Measurements from ENCODE around the gene ZNF98.

The ZNF98 gene

DNA sequence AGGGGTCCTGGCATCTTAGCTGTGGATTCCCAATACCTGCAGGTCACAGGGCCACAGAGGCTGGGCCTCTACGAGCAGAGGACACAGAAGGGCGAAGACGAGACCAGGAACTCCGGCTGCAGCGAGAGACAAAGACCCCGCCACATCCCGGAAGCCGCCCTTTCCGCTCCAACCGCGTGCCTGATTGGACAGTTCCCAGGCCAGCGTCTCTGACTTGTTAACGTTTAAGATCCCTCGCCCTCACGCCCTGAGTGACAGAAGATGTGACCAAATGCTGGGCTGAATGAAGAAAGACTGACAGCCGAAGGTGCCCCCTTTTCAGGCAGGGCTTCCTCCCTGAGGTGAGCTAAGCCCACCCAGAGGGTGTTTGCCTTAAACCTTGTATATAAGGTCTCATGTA is at the start of gene ZNF98:
Gene ZNF98, minus strand, starts transcription at position 136 of the 400 bp plus-strand sequence. Its CDS starts 122 bp downstream, at position 14.
- DNase-seq = no peak

GRCh38 chr19:22446605-22447004 is 24.5 kb upstream of the ZNF98 start:
- DNase-seq = no peak

DNA sequence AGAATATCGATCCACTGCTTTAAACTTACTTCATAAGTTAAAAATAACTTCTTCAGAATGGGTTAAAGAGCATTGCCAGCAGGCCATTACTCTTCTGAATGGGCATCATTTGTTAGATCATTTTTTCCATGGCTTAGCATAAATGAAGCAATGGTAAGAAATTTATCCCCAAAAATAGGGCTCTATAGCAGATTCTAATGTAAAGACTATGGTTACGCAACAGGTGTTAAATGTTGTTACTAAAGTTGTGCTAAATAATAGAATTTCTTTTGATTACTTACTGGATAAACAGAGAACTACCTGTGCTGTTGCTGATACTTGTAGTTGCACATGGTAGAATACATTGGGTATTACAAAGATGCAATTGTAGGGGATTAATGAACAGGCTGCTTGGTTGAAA is 15.9 kb upstream of the ZNF98 start:
- no peak for DNase-seq

- DNase-seq = no peak
Measured at GRCh38 chr19:22427960-22428913, 6.1 kb upstream of the ZNF98 start.

GRCh38 chr19:22427547-22427946 is 5.4 kb upstream of the ZNF98 start:
- DNase-seq = no peak

DNA sequence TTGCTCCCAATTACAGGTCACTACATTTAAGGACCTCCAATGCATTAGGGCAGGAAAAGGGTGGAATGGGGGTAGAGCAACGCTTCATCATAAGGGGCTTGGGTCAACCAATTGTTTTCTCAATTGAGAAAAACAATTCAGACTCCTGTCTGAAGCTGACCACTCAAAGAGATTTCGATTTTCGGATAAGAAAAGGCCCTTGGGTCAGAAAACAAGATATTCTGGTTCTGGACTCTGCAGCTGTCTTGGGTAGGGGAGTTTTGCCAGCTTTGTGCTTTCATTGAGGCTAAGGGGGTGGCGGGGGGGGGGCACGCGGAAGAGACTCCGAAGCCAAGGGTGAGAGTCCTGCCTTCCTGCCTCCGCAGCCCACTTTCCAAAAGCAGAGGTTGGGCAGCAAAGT is 4.8 kb upstream of the ZNF98 start:
- DNase-seq = no peak

- DNase-seq = no peak
Measured at GRCh38 chr19:22421797-22422196, 349 bp downstream of the ZNF98 start.

DNA sequence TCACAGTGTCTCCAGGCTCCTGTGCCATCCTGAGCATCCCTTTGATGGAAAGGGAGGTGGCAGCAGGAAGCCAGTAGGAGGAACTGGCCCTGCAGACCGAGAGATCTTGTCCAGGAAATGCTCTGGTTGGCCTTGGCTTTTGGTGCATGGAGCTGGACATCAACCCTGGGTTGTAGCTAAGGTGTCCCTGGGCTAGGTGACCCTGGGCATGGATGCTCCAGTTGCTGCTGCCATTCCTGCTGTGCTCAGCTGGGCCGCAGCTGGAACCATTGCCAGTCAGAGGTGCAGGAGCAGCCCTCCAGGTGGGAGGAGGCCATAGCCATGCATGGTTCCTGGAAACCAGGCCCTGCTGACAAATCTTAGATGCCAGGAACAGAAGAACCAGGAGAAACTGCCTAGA is 67.5 kb downstream of the ZNF98 start:
- no peak for DNase-seq

Data from NCI-H2107 (cell line).